ENCODE measurements around the gene PDE11A.

Gene PDE11A

GRCh38 chr2:177658309-177658708 lies 414.3 kb downstream of the PDE11A start:
- DNase-seq = no peak

GRCh38 chr2:177651833-177652232 lies 420.7 kb downstream of the PDE11A start:
- peak; percentile 8 for DNase-seq

- no peak for DNase-seq
Measured at GRCh38 chr2:177649568-177650518, 422.7 kb downstream of the PDE11A start.

GRCh38 chr2:177646791-177647190 lies 425.8 kb downstream of the PDE11A start:
- no peak for DNase-seq

- no peak for DNase-seq
Measured at GRCh38 chr2:177646241-177646640, 426.3 kb downstream of the PDE11A start.

GRCh38 chr2:177641331-177641730 lies 431.2 kb downstream of the PDE11A start:
- no peak for DNase-seq

GRCh38 chr2:177640423-177640822 lies 432.2 kb downstream of the PDE11A start:
- no peak for DNase-seq

GRCh38 chr2:177639262-177639914 lies 433.2 kb downstream of the PDE11A start:
- no peak for DNase-seq

- no peak for DNase-seq
Measured at GRCh38 chr2:177638507-177638906, 434.1 kb downstream of the PDE11A start.

- no peak for DNase-seq
Measured at GRCh38 chr2:177636672-177637071, 435.9 kb downstream of the PDE11A start.

- no peak for DNase-seq
Measured at GRCh38 chr2:177635696-177636095, 436.9 kb downstream of the PDE11A start.

- DNase-seq = peak; percentile 39
Measured at GRCh38 chr2:177633910-177634294, 438.7 kb downstream of the PDE11A start.

- peak; percentile 53 for DNase-seq
Measured at GRCh38 chr2:177633111-177633510, 439.5 kb downstream of the PDE11A start.

- no peak for DNase-seq
Measured at GRCh38 chr2:177631680-177632079, 440.9 kb downstream of the PDE11A start.

GRCh38 chr2:177629357-177630024 lies 443.1 kb downstream of the PDE11A start:
- no peak for DNase-seq

GRCh38 chr2:177628831-177629230 lies 443.7 kb downstream of the PDE11A start:
- no peak for DNase-seq

- no peak for DNase-seq
Measured at GRCh38 chr2:177625744-177626650, 446.6 kb downstream of the PDE11A start.

GRCh38 chr2:177622521-177622920 lies 450.1 kb downstream of the PDE11A start:
- DNase-seq = no peak

- DNase-seq = no peak
Measured at GRCh38 chr2:177619986-177620385, 452.6 kb downstream of the PDE11A start.

GRCh38 chr2:177619461-177619860 lies 453.1 kb downstream of the PDE11A start:
- DNase-seq = no peak

- DNase-seq = peak; percentile 52
Measured at GRCh38 chr2:177618255-177619253, 454.0 kb downstream of the PDE11A start.

Measured in NCI-H2107 (cell line).